Camera-type eye (tissue), 1 donor: Measurements from ENCODE around the gene EFCAB10. TPM values are rescaled to one million over a fixed set of nuclear protein-coding genes. Genes with fewer than 3 reads are reported as not detected.

Experiments
- total RNA-seq: library from RNA; depleted of rRNA; stranded (reverse); fragments of >200 nt; gene quantifications from one replicate; pipeline ENCODE4 v1.2.3, GENCODE V29; 2014

Gene EFCAB10, protein sequence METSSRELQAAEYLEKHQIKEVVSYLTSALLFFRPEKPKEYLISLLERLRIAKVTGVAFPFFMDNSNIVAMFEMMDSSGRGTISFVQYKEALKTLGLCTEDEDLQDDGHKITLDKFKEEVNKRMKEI
- 0.99 TPM for total RNA-seq

DNA sequence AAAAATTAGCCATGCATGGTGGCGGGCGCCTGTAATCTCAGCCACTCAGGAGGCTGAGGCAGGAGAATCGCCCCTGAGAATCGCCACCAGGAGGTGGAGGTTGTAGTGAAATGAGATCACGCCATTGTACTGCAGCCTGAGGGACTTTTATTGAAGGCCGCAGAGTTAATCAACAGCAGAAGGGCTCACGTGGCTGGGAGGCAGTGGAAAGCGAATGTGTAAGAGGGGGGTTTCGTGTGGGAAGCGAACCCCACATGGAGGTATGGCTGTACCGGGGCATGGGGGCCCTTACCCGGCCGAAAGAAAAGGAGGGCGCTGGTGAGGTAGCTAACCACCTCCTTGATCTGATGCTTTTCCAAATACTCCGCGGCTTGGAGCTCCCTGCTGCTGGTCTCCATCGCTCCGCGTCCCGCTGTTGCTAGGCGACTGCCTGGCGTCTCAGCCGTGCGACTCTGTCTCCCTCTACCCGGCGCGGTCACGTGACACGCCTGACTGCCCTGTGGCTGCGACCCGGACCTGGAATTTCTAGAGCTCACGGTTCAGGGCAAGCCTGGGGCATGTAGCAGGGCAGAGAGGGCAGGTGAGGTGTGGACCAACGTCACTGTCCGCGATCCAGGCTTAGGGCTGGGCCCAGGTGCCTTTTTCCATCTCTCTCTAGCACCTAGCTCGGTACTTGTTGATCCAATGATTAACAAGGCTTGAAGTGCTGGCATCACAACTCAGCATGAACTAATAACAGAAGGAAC, at the start of gene EFCAB10:
EFCAB10 (minus strand) TSS at position 428 of the 746 bp plus-strand sequence; CDS start at position 398, 30 bp downstream.

DNA sequence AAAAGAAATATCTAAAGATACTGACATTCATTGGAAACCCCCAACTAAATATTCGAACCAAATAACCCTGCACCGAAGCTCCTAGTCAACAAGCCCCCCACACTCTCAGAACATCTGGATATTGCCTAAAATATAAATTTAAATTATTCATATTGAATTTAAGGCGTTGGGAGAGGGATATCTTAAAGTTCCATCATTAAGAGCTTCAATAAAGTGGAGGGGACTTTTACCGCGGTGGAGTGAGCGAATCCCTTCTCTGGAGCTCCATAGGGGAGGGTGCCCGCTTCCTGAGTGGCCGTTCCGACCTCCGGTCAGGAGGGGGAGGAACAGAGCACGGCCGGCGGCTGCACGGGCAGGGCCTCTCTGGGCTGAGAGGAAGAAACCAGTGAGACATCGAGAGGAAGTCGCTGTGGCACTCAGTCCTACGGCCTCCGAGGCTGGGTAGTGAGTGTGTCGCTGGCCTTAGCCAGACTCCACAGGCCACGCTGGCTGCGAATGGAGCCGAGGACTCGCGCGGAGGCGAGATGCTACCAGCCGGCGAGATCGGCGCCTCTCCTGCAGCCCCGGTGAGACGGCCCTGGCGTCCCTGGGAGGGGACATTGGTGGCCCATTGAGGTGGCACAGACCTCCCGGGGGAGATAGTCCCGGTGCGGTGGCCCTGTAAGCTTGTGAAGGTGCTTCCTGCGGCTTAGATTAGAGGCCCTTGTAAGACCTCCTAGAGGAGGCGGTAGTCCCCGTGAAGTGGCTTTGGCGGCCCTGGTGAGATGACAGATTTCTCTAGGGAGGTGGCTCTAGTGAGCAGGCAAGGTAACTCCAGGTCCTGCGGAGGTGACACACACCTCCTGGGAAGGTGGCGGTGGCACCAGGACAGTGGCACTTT, 49.3 kb downstream of the EFCAB10 start, which contains the start of gene RINT1:
RINT1 (plus strand) TSS at position 410 of the 880 bp plus-strand sequence; CDS start at position 525, 115 bp downstream.

DNA sequence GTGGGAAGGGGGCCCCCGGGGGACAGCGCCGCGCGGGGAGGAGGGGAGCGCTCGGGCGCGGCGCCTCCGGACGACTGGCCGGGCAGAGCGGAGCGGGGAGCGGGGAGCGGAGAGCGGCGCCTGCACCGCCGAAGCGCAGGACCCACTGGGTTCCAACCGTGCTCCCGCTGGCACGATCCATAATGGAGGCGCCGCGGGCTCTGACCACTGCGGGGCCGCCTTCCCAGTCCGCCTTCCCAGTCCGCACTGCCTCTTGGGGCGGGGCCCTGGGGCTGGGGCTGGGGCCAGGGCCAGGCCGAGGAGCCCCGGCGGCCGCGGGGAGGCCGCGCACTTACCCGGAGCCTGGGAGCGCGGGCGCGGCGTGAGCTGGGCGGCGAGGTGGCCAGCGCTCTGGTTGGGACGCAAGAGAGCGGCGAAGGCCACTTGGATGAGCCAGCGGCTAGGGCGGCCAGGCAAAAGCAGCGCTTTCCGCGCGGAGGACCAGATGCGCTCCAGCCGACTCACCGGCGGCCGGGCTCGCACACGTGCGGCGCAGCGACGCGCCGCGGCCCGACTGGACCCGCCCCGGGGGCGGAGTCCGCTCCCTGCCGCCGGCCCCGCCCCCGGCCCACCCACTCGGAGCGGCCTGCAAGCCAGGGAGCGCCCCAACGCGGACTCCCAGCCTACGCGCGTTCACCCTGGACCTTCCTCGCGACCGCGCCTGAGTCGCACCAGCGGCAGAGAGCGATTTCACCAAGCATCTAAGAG, 59.4 kb downstream of the EFCAB10 start, which contains the start of gene PUS7:
PUS7 (minus strand) TSS at position 555 of the 747 bp plus-strand sequence. CDS start 13,759 bp downstream, outside the sequence.

Other genes with a start within 250 kb of the EFCAB10 start
- gene SRPK2, start 192.6 kb downstream of the EFCAB10 start, total RNA-seq, result 120 TPM
- 13.4 TPM for gene PUS7, start 59.2 kb downstream of the EFCAB10 start, total RNA-seq
- gene RINT1, start 49.3 kb downstream of the EFCAB10 start, total RNA-seq, result 30.0 TPM